NCI-H774 (cell line): ENCODE measurements around the gene SPEG.

Experiments
- DNase-seq: peaks from one replicate; lab custom pipeline; 2025; lab: John Stamatoyannopoulos, UW

Gene SPEG

GRCh38 chr2:219514196-219514761 lies 79.6 kb downstream of the SPEG start, which contains the start of gene ASIC4:
TSS of gene ASIC4 (plus strand) at chr2:219514482. CDS start at chr2:219514725, 243 bp downstream.
- DNase-seq, result no peak

- no peak for DNase-seq
Observed at GRCh38 chr2:219514836-219515235, 80.2 kb downstream of the SPEG start.

- DNase-seq, result no peak
Observed at GRCh38 chr2:219515874-219516629, 81.4 kb downstream of the SPEG start.

- DNase-seq, result no peak
Observed at GRCh38 chr2:219516888-219517287, 82.2 kb downstream of the SPEG start.

- DNase-seq, result no peak
Observed at GRCh38 chr2:219517954-219518778, 83.5 kb downstream of the SPEG start.

- DNase-seq, result no peak
Observed at GRCh38 chr2:219519526-219519916, 84.9 kb downstream of the SPEG start.

GRCh38 chr2:219520079-219520478 lies 85.4 kb downstream of the SPEG start:
- no peak for DNase-seq

- DNase-seq, result no peak
Observed at GRCh38 chr2:219521066-219521880, 86.6 kb downstream of the SPEG start.

- DNase-seq, result no peak
Observed at GRCh38 chr2:219522111-219523030, 87.7 kb downstream of the SPEG start.

- no peak for DNase-seq
Observed at GRCh38 chr2:219523031-219523671, 88.5 kb downstream of the SPEG start.

- no peak for DNase-seq
Observed at GRCh38 chr2:219524817-219525216, 90.2 kb downstream of the SPEG start.

- DNase-seq, result no peak
Observed at GRCh38 chr2:219525533-219526232, 91.0 kb downstream of the SPEG start.

GRCh38 chr2:219526320-219527075 lies 91.9 kb downstream of the SPEG start:
- no peak for DNase-seq

GRCh38 chr2:219527076-219527394 lies 92.4 kb downstream of the SPEG start:
- peak; percentile 57 for DNase-seq

GRCh38 chr2:219527472-219527871 lies 92.8 kb downstream of the SPEG start:
- DNase-seq, result no peak

GRCh38 chr2:219530048-219530963 lies 95.7 kb downstream of the SPEG start:
- DNase-seq, result peak; percentile 71

- no peak for DNase-seq
Observed at GRCh38 chr2:219531639-219532377, 97.2 kb downstream of the SPEG start.

GRCh38 chr2:219532378-219532649 lies 97.7 kb downstream of the SPEG start:
- DNase-seq, result no peak
